ENCODE measurements around the gene LRIT2.

The LRIT2 gene

GRCh38 chr10:84225427-84226173, at the start of gene LRIT2:
TSS of gene LRIT2 (minus strand) at chr10:84225544. CDS start at chr10:84225520, 24 bp downstream.
- no peak for DNase-seq

GRCh38 chr10:84270708-84271107, 45.4 kb upstream of the LRIT2 start:
- DNase-seq = no peak

- no peak for DNase-seq
Observed at GRCh38 chr10:84269773-84270172, 44.4 kb upstream of the LRIT2 start.

- DNase-seq = no peak
Observed at GRCh38 chr10:84269162-84269561, 43.8 kb upstream of the LRIT2 start.

- DNase-seq = peak; percentile 60
Observed at GRCh38 chr10:84267503-84268126, 42.3 kb upstream of the LRIT2 start.

- DNase-seq = no peak
Observed at GRCh38 chr10:84265418-84265817, 40.1 kb upstream of the LRIT2 start.

GRCh38 chr10:84264611-84265141, 39.3 kb upstream of the LRIT2 start:
- DNase-seq = peak; percentile 83

GRCh38 chr10:84263716-84264115, 38.4 kb upstream of the LRIT2 start:
- DNase-seq = no peak

GRCh38 chr10:84262190-84262956, 37.0 kb upstream of the LRIT2 start:
- no peak for DNase-seq

GRCh38 chr10:84261236-84261915, 36.0 kb upstream of the LRIT2 start:
- no peak for DNase-seq

- DNase-seq = no peak
Observed at GRCh38 chr10:84258034-84258695, 32.8 kb upstream of the LRIT2 start.

GRCh38 chr10:84257343-84258020, 32.1 kb upstream of the LRIT2 start:
- no peak for DNase-seq

- peak; percentile 62 for DNase-seq
Observed at GRCh38 chr10:84256510-84257342, 31.4 kb upstream of the LRIT2 start.

- DNase-seq = no peak
Observed at GRCh38 chr10:84254552-84255478, 29.5 kb upstream of the LRIT2 start.

GRCh38 chr10:84248794-84249193, 23.4 kb upstream of the LRIT2 start:
- DNase-seq = no peak

GRCh38 chr10:84247496-84247895, 22.2 kb upstream of the LRIT2 start:
- DNase-seq = no peak

GRCh38 chr10:84244651-84245270, 19.4 kb upstream of the LRIT2 start, which contains the start of gene RGR:
TSS of gene RGR (plus strand) at chr10:84245053. CDS start at chr10:84245091, 38 bp downstream.
- DNase-seq = no peak

GRCh38 chr10:84243759-84244158, 18.4 kb upstream of the LRIT2 start:
- no peak for DNase-seq

GRCh38 chr10:84241185-84241790, 15.9 kb upstream of the LRIT2 start, which contains the start of gene LRIT1:
TSS of gene LRIT1 (minus strand) at chr10:84241546. CDS start at chr10:84241439, 107 bp downstream.
- DNase-seq = no peak

Data from hematopoietic multipotent progenitor cell treated with erythropoietin and hydrocortisone succinate and interleukin-3 and kit ligand, for 6 days (in vitro differentiated cells).